ENCODE results near the gene STPG2.

GRCh38 chr4:98046665-98047064 lies 96.6 kb downstream of the STPG2 start:
- no peak for TF ChIP-seq CTCF (IDR thresholded peaks at IDR 0.05)
- no peak for TF ChIP-seq EP300 (IDR thresholded peaks at IDR 0.05)
- no peak for TF ChIP-seq POLR2A (IDR thresholded peaks at IDR 0.05)
